HG02642 (cell line): ENCODE measurements around the gene KMT2E.
A peak's percentile ranks its signal among the peaks of the same experiment; 100 is the strongest.

Source experiments
- ATAC-seq: cut with Tn5 transposase; IDR thresholded peaks from one replicate; pipeline ENCODE4 v1.9.1; 2021; ENCODE audit warnings: mild to moderate bottlenecking; ENCODE audit not compliant: unreplicated experiment, poor library complexity

Gene KMT2E

DNA sequence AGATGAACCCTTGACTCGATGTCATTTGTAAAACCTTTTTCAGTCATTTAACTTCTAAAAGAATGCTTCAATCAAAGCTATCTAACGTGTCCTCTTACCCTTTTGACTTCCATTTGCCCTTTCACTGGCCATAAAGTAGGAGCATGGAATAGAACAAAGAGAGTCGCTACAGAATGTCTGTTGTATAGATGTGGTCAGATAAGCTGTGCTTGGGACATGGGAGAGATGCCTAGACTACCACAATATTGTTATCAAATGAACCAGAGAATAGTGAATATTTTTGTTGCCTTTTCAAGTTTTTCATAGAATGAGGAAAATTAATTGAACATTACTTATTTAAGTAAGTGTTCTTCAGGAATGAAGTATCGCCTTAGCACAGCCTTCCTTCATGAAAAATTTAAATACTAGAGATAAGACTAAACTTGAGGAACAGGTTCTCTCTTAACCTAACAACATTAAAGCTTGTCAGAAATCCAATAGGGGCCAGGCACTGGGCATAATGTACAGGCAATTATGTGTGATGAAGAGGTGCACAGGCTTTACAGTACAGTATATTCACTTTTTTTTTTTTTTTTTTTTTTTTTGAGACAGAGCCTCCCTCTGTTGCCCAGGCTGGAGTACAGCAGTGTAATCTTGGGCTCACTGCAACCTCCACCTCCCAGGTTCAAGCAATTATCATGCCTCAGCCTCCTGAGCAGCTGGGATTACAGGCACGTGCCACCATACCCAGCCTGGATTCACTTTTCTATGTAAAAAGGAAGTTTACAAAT, 7.5 kb upstream of the KMT2E start:
- no peak for ATAC-seq

DNA sequence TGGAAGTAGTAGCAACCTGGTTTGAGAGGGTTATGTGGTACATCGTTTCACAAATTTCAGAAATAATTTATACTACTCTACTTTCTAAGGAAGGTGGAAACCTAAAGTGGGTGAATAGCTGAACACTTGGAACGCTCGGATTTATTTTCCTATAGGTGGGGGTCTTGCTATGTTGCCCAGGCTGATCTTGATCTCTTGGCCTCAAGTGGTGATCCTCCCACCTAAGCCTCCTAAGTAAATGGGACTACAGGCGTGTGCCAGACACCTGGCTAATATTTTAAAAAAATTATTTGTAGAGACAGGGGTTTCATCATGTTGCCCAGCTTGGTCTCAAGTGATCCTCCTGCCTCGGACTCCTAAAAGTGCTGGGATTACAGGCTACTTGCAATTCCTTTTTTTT, 6.7 kb upstream of the KMT2E start:
- ATAC-seq: no peak

DNA sequence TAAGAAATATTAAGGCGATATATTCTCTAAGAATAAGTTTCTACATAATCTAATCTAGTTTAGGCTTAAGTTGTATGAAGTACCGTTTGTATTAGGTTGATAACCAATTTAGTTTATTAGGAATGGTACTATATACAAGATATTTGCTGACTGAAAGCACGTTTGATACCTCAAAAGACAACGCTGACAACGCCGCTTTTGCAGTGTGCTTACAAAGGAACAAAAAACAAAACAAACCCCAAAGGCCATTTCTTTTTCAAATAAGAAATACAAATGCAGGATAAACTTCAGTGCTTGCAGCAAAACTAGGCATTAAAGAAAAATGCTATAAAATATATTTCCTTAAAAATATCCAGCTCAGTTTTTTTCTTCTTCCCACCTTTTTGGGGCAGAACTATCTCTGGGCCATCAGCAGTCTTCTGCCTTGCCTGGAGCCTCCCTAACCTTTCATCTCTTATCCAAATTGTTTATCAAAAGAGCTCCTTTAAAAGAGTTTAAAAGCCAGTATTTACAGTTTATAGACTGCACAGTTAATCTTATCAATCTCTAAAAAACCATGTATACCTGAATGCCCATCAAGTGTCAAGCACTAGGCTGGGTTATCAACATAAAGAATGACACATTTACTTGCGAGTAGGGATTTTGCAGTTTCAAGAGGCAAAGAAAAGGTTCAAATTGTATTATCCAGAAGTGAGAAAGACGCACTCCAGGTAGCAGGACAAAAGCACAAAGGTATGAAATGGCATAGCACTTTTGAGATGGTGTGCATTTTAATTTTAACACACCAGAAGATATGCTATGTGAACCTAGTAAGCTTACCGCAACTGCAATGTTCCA, 4.1 kb upstream of the KMT2E start:
- no peak for ATAC-seq

DNA sequence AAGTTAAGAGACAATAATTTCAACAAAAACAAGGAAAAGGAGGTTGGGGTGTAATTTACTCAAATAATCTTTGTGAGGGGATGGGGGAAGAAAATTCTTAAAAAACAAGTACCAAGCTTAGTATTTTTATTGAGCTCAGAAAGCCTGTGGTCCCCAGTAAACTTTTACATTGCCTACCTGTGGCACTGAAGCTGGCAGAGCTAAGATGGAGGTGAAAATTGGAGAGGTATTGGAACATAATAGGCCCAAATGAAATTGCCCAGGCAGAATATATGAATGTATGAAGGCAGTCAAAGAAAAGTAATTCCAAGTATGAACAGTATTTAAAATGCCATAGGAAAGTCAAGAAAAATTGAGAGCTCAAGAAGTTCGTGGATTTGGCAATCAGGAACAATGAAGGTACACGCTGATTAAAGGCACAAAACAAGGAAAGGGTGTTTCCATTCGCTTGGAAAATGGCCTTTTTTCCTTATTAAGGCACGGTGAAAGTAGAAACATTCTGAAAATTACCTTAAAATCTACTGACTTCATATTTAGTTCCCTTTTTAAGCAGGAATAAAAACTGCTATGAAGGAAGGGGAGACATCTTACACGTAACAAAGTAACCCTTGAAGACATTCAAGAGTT, 3.4 kb upstream of the KMT2E start:
- ATAC-seq: no peak

DNA sequence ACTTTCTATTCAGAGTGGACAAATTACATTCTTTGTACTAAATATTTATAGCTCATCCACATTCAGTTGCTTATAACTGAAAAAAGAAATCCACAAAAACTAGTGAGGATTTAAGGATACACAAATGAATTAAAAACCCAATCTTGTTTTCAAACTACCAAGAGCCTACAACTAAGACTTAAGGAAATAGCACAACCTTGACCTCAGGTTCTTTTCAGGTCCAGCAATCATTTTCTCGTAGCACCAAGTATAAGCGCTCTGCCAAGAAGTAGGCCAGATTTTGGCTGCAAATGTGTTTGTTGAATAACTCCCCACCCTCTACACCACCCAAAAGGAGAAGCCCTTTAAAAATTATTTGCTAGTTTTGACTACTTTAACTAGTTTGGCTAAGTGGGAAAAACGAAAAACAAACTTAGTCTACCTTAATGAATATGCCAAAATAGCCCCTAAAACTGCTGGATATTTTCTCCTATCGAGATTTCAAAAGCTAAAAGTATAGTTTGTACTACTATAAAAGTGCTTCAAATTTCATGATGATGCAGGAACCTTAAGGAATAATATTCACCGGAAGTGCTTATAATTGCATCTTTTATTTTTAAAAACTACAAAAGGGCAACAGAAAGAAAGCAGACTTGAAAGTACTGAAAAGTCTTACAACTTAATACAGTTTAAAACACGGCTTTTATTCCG, 2.7 kb upstream of the KMT2E start:
- no peak for ATAC-seq

DNA sequence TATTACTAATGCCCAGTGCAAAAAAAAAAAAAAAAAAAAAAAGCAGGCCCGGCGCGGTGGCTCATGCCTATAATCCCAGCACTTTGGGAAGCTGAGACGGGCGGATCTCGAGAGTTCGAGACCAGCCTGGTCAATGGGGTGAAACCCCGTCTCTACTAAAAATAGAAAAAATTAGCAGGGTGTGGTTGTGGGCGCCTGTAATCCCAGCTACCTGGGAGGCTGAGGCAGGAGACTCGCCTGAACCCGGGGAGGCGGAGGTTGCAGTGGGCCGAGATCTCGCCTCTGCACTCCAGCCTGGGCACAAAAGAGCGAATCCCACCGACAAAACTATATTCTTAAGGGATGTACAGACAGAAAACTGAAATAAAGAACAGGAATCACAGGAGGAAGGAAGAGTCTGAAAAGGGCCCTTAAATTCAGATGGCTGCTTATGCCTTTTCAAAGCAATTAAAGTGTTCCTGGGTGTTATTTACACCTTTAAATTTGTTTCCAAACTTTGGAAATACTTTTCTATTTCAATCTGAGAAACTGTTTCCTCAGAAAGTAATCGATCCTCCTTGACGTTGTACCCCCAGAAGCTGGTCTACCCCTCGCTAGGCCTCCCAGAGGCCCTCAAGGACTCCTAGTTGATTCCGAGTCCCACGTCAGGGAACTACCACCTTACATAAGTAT, 2.0 kb upstream of the KMT2E start:
- no peak for ATAC-seq

DNA sequence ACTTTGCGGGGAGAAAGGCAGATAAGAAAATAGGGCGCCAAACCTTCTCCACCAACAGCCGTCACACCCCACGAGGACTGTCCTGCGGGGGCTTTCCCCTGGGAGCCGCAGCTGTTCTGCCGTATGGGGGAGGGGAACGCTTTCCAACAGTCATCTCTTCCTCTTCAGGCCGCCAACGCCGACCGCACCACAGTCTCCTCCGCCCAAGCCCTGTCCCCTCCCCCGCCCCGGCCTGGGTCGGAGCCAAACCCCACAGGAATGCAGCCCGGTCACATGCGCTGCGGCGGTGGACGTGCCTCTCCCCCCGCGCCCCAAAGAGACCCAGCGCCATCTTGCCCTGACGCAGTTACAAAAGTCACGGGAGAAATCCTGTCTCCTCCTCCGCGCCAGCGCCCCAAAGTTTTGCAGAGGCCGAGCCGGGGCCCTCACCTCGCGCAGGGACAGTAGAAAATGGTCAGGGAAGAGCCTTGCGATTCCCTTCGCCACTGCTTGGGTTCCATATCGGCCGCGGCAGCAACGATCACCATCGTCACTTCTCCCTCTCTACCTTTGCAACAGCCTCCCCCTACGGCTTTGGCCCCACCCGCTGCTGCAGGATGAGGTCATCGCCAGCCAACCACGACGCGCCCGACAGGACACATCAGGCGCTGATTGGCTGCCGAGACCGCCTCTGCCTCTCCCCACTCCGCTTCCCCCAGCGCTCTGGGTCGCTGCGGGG, 1.3 kb upstream of the KMT2E start:
- ATAC-seq: peak; percentile 80

DNA sequence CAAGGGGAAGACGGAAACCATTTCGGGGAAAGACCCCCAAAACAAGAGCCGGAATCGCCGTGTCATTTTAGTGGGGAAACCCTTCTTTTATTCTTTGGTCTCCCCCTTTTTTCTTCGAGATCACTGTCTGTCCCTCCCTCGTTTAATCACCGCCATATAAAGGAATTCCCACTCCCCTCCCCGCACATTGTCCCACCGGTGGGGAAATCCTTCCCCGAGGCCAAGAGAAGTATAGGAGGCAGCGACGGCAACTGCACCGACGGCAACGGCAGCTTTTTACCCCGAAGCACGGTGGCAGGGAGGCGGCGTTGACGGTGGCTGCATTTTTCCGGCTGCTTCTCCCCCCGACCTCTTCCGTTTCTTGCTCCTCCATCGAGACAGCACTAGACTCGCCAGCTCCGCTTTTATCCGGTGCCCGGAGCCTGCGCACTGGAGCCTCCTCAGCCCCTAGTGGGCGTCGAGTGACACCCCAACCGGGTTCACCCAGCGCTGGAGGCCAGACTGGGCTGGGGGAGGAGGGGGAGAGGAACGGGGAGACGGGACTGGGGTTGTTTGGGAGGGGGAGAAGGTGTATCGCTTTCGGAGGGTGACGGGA, 687 bp upstream of the KMT2E start:
- peak; percentile 39 for ATAC-seq

DNA sequence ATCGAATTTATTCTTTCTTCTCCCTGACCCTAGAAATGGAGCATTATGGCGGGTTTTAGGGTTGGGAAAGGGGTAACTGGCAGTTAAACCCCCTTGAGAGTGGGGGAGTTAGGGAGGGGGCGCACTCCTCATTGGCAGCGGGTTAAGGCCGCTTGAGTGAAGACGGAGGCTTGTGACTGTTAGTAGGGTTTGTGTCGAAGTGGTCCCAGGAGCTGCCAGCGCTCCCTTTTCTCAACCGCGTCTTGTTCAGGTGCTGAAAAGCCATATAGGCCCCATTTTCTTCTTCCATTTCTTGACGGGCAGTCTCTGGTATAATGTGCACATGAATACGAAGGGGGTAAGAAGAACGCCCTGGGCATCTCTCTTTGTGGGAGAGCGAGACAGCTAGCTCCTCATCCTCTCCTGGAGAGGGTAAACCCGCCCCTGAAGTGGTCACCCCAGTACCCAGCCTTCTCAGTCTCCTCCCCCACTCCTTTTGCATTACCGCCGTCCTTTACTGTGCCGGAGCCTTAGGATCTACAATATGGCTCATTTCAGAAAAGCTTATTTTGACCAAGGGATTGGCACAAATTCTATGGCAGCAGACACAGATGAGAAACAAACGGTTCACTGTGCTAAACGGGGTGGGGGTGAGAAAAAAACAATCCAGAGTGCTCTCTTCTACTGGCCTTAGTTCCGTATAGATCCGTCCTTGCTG, 836 bp downstream of the KMT2E start:
- no peak for ATAC-seq

DNA sequence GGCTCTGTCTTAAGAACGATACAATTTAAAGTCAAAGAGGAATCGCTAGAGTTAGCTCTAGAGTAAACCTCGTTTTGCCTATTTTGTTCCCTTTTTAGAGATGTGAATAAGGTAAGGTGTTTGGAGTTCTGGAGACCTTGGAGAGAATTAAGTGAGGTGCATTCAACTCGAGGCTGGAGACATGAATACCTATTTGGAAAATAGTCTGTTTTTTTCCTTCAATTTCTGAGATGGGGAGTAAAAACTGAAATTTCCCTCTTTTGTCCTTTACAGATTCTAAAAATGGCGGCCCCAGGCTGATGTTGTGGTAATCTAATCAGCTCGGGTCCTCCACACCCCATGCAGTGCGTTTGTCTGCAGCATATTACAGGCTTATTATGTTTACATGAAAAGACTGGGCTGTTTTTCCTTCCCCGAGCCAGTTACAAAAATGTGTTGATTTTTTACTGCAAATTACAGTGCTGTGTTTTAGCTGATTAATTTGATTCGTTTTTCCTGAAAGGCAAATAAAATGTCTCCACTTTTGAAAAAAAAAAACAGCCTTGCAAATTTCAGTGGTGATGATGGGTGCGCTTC, 1.5 kb downstream of the KMT2E start:
- no peak for ATAC-seq

DNA sequence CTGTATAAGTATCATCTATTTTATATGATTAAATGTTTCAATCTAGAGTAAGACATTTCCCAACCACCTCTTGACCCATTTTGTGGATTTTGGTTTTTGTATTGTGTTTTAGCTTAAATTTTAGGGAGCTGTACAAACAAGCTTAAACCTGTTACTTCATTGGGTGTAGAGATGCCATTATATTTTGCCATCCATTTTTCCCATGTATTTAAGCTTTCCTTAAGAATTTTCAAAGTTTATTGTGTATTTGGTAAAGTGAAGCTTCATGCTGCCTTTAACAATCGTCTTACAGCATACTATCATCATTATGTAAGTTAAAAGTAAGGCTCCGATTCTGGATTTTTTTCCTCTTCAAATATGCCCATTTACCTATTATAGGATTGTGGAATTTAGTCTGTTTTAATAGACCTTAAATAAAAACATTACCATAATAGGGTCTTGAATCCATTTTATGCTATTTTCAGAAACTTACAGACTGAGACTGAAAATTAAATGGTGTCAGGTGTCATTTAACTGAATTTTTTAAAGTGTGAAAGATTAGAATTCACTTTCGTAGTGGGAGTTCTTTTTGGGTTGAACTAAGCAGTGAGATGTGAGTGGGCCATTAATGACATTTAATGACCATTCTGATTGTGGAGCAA, 2.2 kb downstream of the KMT2E start:
- ATAC-seq: no peak

DNA sequence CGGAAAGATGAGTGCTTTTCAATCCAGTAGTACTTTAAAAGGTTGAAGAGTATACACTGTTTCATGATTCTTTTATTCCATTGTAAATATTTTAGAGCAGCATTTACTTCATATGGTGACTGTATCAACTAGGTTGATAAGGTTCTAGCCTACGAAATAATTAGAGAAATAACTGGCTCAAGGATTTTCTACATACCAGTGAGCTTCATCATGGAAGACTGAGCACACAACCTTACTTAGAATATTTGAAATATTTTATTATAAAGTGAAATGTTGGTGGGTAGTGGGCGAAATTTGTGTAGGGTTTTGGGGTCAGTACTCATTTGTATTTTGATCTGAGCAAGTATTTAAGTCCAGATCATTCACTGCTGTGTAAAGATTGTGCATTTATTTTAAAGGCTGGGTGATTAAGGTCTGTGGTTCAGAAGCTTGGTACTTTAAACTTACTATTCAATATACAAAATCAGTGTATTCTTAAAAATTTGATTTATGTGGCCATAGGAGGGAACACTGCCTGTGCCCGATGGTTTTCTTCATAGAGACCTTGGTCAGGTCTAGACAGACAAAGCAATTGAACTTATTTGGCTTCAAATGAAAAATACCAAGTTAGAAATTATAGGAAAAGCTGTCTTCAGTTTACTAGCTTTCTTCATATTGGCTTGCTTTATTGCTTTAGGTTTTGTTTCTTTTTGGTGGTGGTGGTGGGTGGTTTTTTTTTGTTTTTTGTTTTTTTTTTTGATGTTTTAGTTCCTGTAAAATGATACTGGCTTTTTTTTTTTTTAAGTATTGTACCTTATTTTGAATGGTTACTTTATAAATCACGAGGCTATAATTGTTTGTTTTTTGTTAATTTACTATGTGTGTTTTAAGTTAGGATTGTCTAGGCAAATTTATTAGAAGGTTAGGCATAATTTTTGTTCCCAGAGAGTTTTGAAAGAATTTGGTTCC, 3.0 kb downstream of the KMT2E start:
- ATAC-seq: no peak

DNA sequence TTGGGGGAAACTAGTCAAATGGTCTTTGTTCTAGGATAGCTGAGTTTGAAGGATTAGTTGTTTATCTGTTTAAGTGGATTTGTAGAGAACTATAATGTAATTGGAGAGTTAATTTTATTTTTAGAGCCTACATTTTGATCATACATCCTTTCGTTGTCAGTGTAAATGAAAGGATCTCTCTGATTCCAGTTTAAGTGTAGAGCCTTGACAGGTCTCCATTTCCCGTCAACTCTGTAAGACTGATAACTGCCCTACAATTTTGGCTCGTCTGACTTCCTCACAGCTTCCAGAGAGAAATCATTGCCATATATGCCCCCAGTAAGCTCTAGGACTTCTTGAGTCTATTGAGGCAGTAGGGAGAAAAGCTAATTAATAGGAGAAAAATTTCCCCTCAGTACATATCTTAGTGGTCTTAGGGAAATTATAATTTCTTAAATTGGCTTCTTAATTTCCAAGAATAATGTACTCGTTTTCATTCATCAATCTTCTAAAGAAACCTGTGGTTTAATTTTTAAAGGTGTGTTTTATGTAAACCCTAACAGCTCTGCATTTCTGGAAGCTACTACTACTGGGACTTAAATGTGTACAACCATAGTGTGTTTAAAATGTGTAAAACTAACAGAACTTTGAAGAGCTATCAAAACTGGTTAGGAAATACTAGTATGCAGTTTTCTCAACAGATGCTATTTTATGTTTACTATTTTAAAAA, 3.8 kb downstream of the KMT2E start:
- ATAC-seq: no peak

DNA sequence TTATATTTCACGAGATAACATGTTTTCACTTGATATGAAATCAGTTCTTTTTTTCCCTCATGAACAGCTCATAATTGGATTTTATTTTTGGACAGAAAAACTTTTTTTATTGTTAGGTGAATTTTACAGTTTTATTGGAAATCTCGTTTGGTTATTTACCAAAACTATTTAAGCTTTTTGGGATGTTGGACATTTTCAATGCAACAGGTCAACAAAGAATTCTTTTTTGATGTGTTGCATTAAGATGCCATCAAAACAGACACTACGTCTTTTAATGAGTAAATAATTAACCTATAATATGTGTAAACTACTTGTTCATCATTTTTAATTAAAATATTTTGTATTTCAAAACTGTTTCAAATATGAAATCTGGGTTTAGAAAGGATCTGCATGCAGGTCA, 5.3 kb downstream of the KMT2E start:
- ATAC-seq: no peak

DNA sequence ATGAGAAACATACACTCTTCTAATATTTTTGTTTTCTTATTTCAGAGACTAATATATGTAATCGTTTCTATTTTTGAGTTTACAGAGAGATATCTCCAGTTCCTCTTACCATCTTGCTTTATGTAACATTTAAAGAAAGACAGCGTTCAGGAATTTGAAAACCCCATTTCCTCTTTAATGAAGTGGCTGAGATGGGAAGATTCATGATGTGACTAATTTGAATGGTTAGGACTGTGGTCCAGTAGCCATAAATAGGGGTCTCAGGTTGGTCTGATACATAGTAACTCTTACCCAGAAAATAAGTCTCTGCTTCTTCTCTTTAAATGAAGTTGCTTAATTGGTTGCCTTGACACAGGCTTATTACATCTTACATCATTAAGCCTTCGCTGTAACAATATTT, 6.9 kb downstream of the KMT2E start:
- ATAC-seq: no peak

DNA sequence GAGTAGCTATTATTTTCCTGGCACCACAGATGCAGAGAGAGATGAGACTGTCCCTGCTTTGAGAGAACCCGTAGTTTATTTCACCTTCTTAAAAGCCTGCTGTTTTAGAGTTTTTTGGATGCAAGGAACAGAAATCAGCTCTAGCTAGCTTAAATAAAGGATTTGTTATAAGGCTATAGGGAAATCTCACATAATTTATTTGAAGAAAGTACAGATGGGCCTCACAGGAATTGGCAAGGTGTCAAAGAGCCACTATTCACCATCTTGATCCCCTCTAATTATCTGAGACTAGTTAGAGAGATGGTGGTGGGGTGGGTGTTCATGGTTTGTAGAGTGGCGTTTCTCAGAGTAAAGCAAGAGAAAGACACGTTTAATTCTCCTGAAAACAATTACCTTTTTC, 7.3 kb downstream of the KMT2E start:
- no peak for ATAC-seq
